HS-27A (cell line): Measurements from ENCODE around the gene DNAJB6.

Experiments
- DNase-seq: peaks from one replicate; pipeline ENCODE4 v3.0.0-alpha.2; 2012; ENCODE audit warnings: low read depth, missing footprints

Gene DNAJB6

DNA sequence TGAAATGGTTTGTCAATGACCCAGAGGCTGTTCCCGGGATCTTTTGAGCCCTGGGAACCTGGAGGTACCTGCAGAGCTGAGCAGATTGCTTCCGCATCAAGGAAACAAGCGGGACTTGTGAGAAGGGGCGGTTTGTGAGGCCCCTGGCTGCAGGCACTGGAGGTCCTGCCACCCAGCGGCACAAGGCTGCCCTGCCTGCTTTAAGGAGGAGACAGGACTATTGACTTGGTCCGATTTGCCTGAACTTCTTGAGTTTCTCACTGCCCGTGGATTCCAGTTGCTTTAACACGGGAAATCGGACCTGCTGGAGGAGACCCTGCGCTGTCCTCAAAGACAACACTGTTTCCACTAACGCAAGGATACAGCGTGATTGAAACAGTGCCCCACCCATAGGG lies 130.1 kb downstream of the DNAJB6 start:
- DNase-seq: no peak
